ENCODE data around the gene OR2F2.

OR2F2 gene

DNA sequence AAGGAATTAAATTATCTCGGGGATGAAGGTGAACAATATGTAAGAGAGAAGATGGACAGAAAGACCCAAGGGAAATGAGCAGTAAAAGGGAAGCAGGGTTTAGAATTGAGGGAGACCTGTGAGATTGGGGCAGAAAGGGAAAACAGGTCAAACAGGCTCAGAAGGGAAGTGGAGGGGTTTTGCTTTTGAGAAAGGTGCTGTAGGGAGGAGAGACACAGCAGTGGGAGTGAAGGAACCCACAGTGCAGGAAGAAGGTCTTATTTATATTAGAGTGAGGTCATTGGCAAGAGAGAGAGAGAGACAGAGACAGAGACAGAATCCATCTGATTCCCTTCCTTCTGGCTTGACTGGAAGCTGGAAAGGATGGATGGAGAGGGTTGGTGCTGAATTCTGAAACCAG is 29.5 kb upstream of the OR2F2 start:
- Mint-ChIP-seq H3K9me3 (no peaks in the 10 kb centered on the region), H3K4me1 (peaks cover 3 to 21% of the 10 kb centered on the region in 2 donors), H3K36me3 (no peaks in the 10 kb centered on the region), H3K4me3 (no peak overlapping the region), H3K27me3 (no peaks in the 10 kb centered on the region), H3K27ac (no peak overlapping the region)
- ATAC-seq (replicated peaks) (no peak), DNase-seq (no peak)

DNA sequence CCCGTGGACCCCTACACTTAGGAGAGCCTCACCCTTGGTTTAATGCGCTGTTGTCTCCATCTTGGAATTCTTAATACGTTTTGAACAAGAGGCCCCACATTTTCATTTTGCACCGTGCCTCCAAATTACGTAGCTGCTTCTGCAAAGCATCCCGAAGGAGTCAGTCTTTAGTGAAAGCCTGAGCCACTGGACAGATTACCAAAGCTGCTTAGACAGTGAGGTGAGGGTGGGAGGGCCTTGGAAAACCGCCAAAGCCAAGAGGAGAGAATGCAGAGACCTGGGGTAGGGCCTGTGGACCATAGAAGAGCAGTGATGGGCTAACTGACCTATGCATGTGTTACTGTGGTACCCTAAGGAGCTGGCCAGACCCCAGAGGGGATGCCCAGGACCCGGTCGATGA is 28.9 kb upstream of the OR2F2 start:
- DNase-seq (no peak), ATAC-seq (replicated peaks) (no peak)
- no peaks in the 10 kb centered on the region for H3K9me3 Mint-ChIP-seq
- H3K27ac Mint-ChIP-seq = no peak overlapping the region
- H3K27me3 Mint-ChIP-seq = no peaks in the 10 kb centered on the region
- no peaks in the 10 kb centered on the region for H3K36me3 Mint-ChIP-seq
- H3K4me3 Mint-ChIP-seq = no peak overlapping the region
- peaks cover 1 to 14% of the 10 kb centered on the region in 2 donors for H3K4me1 Mint-ChIP-seq

DNA sequence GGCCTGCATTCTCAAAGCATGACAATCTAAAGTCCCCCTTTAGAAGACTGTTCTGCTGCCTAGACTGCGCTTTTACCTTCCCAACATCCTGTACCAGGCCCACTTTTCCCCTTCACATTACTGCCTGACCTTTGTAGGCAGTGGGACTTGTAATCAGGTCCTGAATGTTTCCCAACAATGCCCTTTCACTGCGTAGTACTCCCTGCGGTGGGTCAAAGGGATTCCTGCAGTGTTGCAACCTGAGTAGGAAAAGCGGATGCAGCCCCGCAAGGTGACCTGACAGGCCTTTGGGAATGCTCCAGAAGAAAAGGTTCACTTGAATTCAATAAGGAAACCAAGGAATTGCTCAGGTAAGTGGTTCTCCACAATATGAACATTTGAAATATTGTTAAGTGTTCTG is 28.1 kb upstream of the OR2F2 start:
- Mint-ChIP-seq H3K27me3 (no peaks in the 10 kb centered on the region), H3K36me3 (no peaks in the 10 kb centered on the region), H3K9me3 (no peaks in the 10 kb centered on the region), H3K4me1 (peaks cover 1 to 11% of the 10 kb centered on the region in 2 donors), H3K27ac (no peak overlapping the region), H3K4me3 (no peak overlapping the region)
- DNase-seq (no peak), ATAC-seq (replicated peaks) (no peak)

DNA sequence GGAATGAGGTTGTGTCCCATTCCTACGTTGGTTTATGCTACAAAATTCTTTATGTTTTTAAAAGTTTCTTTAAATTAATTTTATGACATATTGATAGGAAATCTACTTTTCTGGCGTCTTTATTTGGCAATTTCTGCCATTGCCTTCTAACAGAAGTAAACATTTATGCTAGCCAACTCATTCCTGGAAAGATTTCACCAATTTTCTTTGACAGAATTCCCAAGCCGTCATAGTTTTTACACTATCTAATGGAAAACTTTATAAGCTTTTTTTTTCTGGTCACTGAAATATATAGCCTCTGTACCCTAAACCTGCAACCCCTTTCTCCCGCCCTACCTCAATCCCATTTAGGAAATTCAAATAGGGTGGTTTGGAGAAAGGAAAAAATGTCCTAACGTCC is 26.9 kb upstream of the OR2F2 start:
- Mint-ChIP-seq H3K36me3 (no peaks in the 10 kb centered on the region), H3K4me1 (peaks cover 0 to 6% of the 10 kb centered on the region in 2 donors), H3K4me3 (no peak overlapping the region), H3K9me3 (no peaks in the 10 kb centered on the region), H3K27ac (no peak overlapping the region), H3K27me3 (no peaks in the 10 kb centered on the region)
- DNase-seq (no peak), ATAC-seq (replicated peaks) (no peak)

DNA sequence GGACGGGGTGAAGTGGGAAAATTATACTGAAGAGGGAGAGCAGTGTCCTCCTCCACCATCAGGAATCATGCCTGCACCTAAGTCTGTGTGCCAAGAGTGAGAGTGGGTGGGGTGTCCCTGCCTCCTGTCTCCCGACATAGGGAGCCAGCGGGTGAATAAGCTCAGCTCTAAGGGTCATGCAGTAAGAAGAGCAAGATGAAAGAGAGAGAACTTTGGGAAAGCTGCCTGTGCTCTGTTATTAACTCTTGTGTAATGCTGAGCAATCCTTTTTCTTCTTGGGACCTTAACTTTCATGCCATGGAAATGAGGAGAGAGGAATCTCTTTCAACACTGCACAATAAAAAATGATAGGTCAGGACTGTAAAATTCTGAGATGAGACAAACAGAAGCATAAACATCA is 25.2 kb upstream of the OR2F2 start:
- Mint-ChIP-seq H3K4me1 (peaks cover 0 to 6% of the 10 kb centered on the region in 2 donors), H3K36me3 (no peaks in the 10 kb centered on the region), H3K4me3 (no peak overlapping the region), H3K27me3 (peaks cover 0 to 11% of the 10 kb centered on the region in 2 donors), H3K27ac (no peak overlapping the region), H3K9me3 (no peaks in the 10 kb centered on the region)
- no peak for DNase-seq
- ATAC-seq (replicated peaks) = no peak

DNA sequence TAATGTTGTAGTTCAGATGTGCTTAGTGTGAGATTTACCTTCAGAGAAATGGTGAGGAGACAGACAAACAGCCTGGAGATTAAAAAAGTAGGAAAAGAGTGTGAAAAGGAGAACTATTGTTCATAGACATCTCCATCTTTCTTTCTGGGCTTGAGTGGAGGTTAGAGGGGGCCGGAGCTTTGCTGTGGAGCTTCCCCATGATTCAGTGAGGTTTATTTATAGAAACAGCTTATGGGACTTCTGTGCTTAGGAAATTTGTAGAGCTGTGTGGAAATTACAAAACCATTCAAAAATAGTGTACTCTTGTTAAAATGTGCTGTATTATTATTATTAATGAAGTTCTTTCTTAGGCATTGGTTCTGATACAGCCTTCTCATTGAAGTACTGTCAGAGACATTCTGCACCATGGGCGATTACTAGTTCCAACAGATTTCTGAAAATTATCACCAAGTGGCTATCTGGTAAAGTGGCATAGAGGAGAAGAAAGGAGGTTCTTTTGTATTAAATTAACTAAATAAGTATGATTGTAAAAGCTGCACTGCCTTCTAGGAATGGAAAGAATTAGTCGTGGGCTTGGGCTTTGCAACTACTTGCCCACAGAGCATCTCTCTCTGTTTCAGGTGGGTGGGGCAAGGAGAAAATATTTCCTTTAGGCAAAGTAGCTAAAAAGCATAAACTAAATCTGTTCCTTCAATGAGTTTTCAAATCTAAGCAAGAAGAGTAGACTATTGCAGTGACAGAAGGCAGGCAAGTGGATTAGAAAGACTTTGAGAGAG is 24.4 kb upstream of the OR2F2 start:
- Mint-ChIP-seq H3K9me3 (no peaks in the 10 kb centered on the region), H3K4me3 (no peak overlapping the region), H3K36me3 (no peaks in the 10 kb centered on the region), H3K27me3 (peaks cover 6 to 15% of the 10 kb centered on the region in 2 donors), H3K27ac (no peak overlapping the region), H3K4me1 (peaks cover 0 to 6% of the 10 kb centered on the region in 2 donors)
- DNase-seq (no peak), ATAC-seq (replicated peaks) (no peak)

DNA sequence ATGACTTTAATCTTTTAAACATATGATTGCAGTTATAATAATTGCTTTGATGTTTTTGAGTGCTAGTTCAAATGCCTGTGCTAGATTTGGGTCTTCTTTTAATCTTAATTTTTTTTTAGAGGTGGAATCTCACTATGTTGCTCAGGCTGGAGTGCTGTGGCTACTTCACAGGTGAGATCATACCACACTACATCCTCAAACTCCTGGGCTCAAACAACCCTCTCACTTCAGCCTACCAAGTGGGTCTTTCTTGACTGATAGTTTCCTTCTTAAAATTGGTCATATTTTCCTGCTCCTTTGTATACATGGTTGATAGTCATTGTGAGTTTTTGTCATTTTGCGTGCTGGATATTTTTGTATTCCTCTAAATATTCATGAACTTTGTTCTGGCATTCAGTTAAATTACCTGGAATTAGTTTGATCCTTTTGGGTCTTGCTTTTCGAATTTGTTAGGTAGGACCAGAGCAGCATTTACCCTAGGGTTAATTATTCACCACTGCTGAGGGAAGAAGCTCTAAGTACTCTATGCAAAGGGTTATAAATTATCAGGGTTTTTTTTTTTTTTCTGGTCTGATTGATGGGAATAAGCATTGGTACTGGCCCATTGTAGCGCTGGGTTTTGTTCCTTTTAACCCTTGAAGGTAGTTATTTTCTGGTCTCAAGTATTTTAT is 21.0 kb upstream of the OR2F2 start:
- ATAC-seq (replicated peaks) (no peak), DNase-seq (no peak)
- peaks cover 24 to 31% of the 10 kb centered on the region in 2 donors for H3K27me3 Mint-ChIP-seq
- no peaks in the 10 kb centered on the region for H3K36me3 Mint-ChIP-seq
- no peaks in the 10 kb centered on the region for H3K9me3 Mint-ChIP-seq
- no peak overlapping the region for H3K4me3 Mint-ChIP-seq
- no peak overlapping the region for H3K27ac Mint-ChIP-seq
- H3K4me1 Mint-ChIP-seq = no peaks in the 10 kb centered on the region

DNA sequence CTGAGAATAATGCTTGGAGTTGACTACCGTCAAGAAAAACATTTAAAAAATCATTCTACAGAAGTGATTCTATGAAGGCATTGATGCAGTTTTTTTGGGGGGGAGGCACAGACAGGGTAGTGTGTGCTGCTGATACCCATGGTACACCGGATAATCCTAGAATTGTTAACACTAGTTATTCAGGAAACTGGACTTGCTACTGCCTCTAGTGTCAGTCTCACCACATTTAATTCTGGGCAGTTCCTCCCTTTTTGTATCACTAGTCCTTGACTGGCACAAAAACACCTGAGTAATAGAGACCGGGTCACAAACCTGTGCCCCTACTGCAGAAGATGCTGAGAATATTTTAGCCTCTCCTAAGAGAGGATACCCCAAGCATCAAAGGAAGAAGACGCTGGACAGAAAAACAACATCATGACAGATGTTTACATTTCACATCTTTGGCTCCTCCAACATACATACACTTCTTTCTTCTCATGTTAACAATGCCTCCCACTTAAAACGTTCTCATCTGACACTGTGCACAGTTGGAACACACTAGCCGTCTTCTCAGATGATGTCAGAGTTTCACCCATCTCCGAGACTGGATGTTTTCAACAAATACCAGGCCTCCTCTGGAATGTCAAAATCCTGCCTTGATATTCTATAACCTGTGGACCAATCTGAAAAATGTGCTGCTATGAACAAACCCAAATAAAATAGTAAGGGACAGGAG is 19.9 kb upstream of the OR2F2 start:
- Mint-ChIP-seq H3K27me3 (peaks cover 34 to 35% of the 10 kb centered on the region in 2 donors), H3K4me1 (no peaks in the 10 kb centered on the region), H3K36me3 (no peaks in the 10 kb centered on the region), H3K4me3 (no peak overlapping the region), H3K27ac (no peak overlapping the region), H3K9me3 (no peaks in the 10 kb centered on the region)
- DNase-seq = no peak
- no peak for ATAC-seq (replicated peaks)

DNA sequence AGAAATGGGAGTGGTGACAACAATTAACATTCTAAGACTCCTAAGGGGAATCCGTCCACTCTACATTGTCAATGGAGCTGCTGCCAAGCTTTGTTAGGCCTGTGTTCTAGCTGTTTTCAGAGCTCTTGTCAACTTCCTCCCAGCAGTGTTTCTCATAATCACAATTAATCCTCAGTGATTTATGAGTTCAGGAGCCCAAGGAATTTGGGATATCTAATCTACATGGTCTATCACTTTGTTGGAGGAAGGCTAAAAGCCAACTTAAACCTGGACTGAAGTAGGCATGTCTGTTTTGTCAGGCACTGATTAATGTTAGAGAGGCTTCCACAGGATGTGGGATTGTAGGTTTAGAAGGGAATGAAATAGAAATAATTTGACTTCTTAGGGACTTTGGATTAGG is 10.2 kb upstream of the OR2F2 start:
- no peak overlapping the region for H3K27ac Mint-ChIP-seq
- no peaks in the 10 kb centered on the region for H3K4me1 Mint-ChIP-seq
- no peak for DNase-seq
- no peaks in the 10 kb centered on the region for H3K36me3 Mint-ChIP-seq
- H3K9me3 Mint-ChIP-seq = no peaks in the 10 kb centered on the region
- peaks cover 12 to 16% of the 10 kb centered on the region in 2 donors for H3K27me3 Mint-ChIP-seq
- no peak overlapping the region for H3K4me3 Mint-ChIP-seq
- ATAC-seq (replicated peaks) = no peak

DNA sequence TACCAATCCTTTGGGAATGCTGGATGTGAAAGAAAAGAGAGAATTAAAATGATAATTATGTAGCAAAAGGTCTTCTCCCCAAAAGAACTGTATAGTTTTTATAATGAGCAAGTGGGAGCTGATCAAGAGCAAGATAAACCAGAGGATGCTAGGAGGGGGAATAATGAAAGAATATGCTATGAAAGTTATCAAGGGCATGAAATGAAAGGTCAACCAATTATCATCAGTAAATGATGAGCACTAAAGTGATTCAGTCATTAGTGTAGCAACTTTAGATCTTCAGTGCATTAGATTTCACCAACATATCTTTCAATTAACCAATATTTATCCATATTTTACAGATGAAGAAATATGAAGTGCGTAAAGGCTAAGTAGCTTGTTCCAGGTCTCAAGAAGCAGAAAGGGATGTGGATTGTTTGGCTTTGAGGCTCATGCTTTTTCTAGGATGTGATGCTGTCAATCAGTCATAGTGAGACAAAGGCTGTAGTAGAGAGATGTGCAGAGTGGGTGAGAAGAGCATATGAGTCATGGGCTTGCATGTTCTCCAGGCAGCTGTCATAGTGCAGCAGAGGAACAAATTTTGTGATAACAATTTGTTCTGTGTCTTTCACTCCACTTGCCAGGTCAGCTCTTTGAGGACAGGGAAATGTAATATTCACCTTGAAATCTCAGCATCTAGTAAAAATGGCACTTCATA is 5.7 kb upstream of the OR2F2 start:
- peaks cover 6 to 9% of the 10 kb centered on the region in 2 donors for H3K27me3 Mint-ChIP-seq
- no peak for DNase-seq
- ATAC-seq (replicated peaks) = peak; percentile 61 to 76
- H3K9me3 Mint-ChIP-seq = peaks cover 6 to 9% of the 10 kb centered on the region in 2 donors
- H3K27ac Mint-ChIP-seq = no peak overlapping the region
- no peak overlapping the region for H3K4me3 Mint-ChIP-seq
- H3K36me3 Mint-ChIP-seq = peaks cover 1 to 4% of the 10 kb centered on the region in 2 donors
- H3K4me1 Mint-ChIP-seq = no peaks in the 10 kb centered on the region

DNA sequence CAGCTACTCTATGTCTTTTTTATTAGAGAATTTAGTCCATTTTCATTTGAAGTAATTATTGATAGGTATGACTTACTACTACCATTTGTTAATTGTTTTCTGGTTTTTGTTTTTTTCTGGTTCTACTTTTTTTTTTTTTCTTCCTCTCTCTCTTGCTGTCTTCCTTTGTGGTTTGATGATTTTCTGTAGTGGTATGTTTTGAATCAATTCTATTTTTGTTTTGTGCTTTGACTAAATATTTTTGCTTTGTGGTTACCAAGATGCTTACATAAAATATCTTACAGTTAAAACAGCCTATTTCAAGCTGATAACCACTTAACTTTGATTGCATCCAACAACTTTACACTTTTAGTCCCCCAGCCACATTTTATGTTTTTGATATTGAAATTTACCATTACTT is 3.3 kb upstream of the OR2F2 start:
- Mint-ChIP-seq H3K9me3 (peaks cover 6 to 12% of the 10 kb centered on the region in 2 donors), H3K4me1 (no peaks in the 10 kb centered on the region), H3K36me3 (peaks cover 1 to 4% of the 10 kb centered on the region in 2 donors), H3K27me3 (peaks cover 21 to 22% of the 10 kb centered on the region in 2 donors), H3K4me3 (no peak overlapping the region), H3K27ac (no peak overlapping the region)
- no peak for DNase-seq
- ATAC-seq (replicated peaks) = no peak

DNA sequence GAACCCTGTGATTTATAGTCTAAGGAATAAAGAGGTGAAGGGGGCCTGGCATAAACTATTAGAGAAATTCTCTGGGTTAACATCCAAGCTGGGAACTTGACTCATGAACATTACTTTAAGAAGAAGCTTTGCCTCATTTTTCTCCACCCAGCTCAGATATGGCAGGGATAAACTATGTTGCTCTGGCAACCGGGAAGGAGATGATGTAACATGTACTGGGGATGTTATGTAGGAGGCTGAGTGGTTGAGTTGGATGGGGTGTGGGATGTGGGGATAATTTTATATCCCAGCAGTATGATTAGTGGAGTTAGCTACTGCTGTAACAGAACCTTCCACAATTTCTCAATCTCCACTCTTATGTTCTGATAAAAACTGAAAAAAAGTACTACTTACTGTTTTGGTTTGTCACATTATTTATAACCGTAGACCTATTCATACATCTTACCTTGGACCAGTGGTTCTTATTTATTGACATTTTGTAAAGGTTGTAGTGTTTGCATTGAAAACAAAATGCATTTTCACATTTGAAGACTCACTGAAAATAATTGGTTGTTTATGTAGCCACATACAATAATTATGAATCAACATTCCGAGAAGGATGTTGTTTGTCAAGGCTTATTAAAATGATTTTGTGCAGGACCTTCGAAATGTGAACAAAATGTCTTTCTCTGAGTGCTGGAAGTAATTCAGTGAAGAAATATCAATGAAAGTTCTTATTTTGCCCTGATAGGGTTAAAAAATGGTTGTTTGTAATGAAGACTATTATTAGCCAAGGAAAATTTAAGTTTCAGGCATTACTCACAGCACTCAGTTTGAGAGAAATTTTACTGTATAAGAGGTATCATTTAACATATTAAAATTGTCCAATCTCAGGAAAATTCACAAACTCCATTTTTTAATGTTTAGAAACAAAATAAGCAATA is 1.3 kb downstream of the OR2F2 start:
- H3K27me3 Mint-ChIP-seq = peaks cover 21% of the 10 kb centered on the region in 2 donors
- no peak overlapping the region for H3K4me3 Mint-ChIP-seq
- H3K9me3 Mint-ChIP-seq = peaks cover 6 to 12% of the 10 kb centered on the region in 2 donors
- H3K27ac Mint-ChIP-seq = no peak overlapping the region
- DNase-seq = no peak
- ATAC-seq (replicated peaks) = no peak
- H3K36me3 Mint-ChIP-seq = peaks cover 1 to 4% of the 10 kb centered on the region in 2 donors
- H3K4me1 Mint-ChIP-seq = no peaks in the 10 kb centered on the region

DNA sequence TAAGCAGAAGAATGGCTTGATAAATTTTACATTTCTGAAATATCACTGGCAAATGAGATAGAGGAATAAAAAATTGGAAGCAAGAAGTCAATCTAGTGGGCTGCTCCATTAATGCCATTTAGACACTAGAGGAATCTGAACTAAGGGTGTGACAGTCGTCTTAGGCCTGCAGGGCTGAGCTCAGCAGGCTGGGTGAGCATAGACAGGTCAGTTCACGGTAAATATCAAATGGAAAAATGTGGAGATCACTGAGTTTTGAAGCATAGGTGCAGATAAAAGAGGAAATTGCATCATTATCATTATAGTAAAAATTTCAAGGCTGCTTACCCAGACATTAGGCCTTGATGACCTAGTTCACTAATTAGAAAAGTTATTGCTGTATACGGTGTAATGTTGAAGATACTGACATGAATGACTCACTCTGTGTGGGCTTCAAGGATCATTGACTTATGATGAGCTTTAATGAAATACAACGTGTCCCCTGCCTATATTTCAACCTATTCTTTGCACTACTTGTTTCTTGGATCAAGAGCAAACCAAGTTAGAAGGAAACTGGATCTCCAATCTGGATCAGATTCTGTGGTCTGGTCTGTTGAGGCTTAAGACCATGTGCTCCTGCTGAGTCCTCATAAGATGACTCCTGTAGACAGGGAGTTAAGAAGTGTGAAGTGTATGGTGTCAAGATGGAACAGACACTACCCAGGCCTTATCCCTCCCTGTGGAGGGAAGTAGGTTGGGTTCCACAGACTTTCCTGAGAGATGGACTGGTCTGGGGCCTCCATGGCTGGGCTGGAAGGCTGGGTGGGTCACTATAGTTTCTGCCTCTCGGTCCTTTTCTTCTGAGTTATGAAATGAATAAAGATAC is 3.6 kb downstream of the OR2F2 start:
- no peak for ATAC-seq (replicated peaks)
- H3K9me3 Mint-ChIP-seq = peaks cover 0 to 6% of the 10 kb centered on the region in 2 donors
- no peak overlapping the region for H3K27ac Mint-ChIP-seq
- H3K36me3 Mint-ChIP-seq = no peaks in the 10 kb centered on the region
- H3K4me3 Mint-ChIP-seq = no peak overlapping the region
- H3K4me1 Mint-ChIP-seq = no peaks in the 10 kb centered on the region
- H3K27me3 Mint-ChIP-seq = peaks cover 15 to 17% of the 10 kb centered on the region in 2 donors
- DNase-seq = no peak
